Uterus (tissue), 2 donors: ENCODE data around the gene ZDHHC14.

Experiments
- CTCF ChIP-seq, 4 experiments: fragments of 200-600 bp in 2 of 4; fragments of 450-650 bp in 2 of 4; sonication (generic) in 2 of 4; IDR thresholded peaks; one replicate each; pipeline ENCODE4 v1.5.1; 2016 to 2019; ENCODE audit warnings: antibody characterized with exemption in 4 of 4, mild to moderate bottlenecking in 2 of 4, moderate library complexity in 1 of 4
- POLR2A ChIP-seq, 2 donors: fragments of 450-650 bp; IDR thresholded peaks; one replicate each; pipeline ENCODE4 v1.6.1; 2016; ENCODE audit warnings: antibody characterized with exemption in 2 of 2, mild to moderate bottlenecking in 1 of 2, moderate library complexity in 1 of 2

GRCh38 chr6:157539900-157540752, 159.1 kb downstream of the ZDHHC14 start:
- TF ChIP-seq CTCF (IDR thresholded peaks at IDR 0.05) (no peak), POLR2A (IDR thresholded peaks at IDR 0.05) (no peak)
